HEK293 (cell line): ENCODE results near the gene S1PR4.

Experiments
- CTCF ChIA-PET: fragments of 350-600 bp; formaldehyde crosslinking; extraction: SDS; loops from one replicate; lab custom pipeline; 2021; ENCODE audit warnings: antibody characterized with exemption; lab: Yijun Ruan, JAX
- POLR2A ChIA-PET: fragments of 300-600 bp; formaldehyde crosslinking; extraction: SDS; loops from one replicate; lab custom pipeline; 2020; ENCODE audit warnings: antibody characterized with exemption, inconsistent platforms; lab: Yijun Ruan, JAX
- H3K27ac ChIP-seq: fragments of 200-500 bp; sonication (Bioruptor generic); 2 replicates; pipeline ENCODE4 v1.5.1; 2014; ENCODE audit warnings: low read depth, low read length, control low read depth, inconsistent platforms; ENCODE audit errors: extremely low read depth
- H3K36me3 ChIP-seq, 2 experiments: fragments of 200-500 bp in 1 of 2; sonication (Bioruptor generic) in 1 of 2; 1 replicate in 1 of 2; 2 replicates in 1 of 2; pipeline ENCODE4 v1.5.1; 2014 to 2017; ENCODE audit warnings: inconsistent platforms in 2 of 2, low read length in 2 of 2; ENCODE audit not compliant: control insufficient read depth in 2 of 2, insufficient read depth in 1 of 2
- H3K4me1 ChIP-seq: fragments of 200-500 bp; sonication (Bioruptor generic); 2 replicates; pipeline ENCODE4 v1.5.1; 2014; ENCODE audit warnings: mild to moderate bottlenecking, low read length, inconsistent platforms; ENCODE audit not compliant: control insufficient read depth, insufficient read depth
- H3K4me3 ChIP-seq: 2 replicates; pipeline ENCODE4 v1.5.1; 2011; ENCODE audit warnings: low read depth, mild to moderate bottlenecking, control low read depth, low read length, moderate library complexity
- H3K9me3 ChIP-seq: fragments of 200-500 bp; sonication (Bioruptor generic); 2 replicates; pipeline ENCODE4 v1.5.1; 2014; ENCODE audit warnings: low read depth, low read length, inconsistent platforms; ENCODE audit not compliant: control insufficient read depth, insufficient read depth
- EGR2 ChIP-seq: fragments of 450-650 bp; formaldehyde crosslinking; IDR thresholded peaks from 2 replicates; pipeline ENCODE4 v1.5.1; 2016; ENCODE audit warnings: low read depth, missing biosample characterization, missing genetic modification characterization
- MEIS1 ChIP-seq: sonication (generic); formaldehyde crosslinking; IDR thresholded peaks from 2 replicates; pipeline ENCODE4 v1.8.1; 2022; ENCODE audit warnings: missing genetic modification reagents, mild to moderate bottlenecking, borderline replicate concordance
- SP2 ChIP-seq: fragments of 450-650 bp; formaldehyde crosslinking; IDR thresholded peaks from 2 replicates; pipeline ENCODE4 v1.5.1; 2016; ENCODE audit warnings: missing biosample characterization, missing genetic modification characterization
- ZEB2 ChIP-seq: fragments of 450-650 bp; formaldehyde crosslinking; IDR thresholded peaks from 2 replicates; pipeline ENCODE4 v1.5.1; 2016; ENCODE audit warnings: missing biosample characterization, missing genetic modification characterization
- ZIC2 ChIP-seq: fragments of 450-650 bp; formaldehyde crosslinking; IDR thresholded peaks from 2 replicates; pipeline ENCODE4 v1.5.1; 2016; ENCODE audit warnings: missing biosample characterization, missing genetic modification characterization
- ZNF121 ChIP-seq: fragments of 450-650 bp; formaldehyde crosslinking; IDR thresholded peaks from 2 replicates; pipeline ENCODE4 v1.5.1; 2016; ENCODE audit warnings: missing biosample characterization, missing genetic modification characterization
- ZNF266 ChIP-seq: fragments of 450-650 bp; formaldehyde crosslinking; IDR thresholded peaks from 2 replicates; pipeline ENCODE4 v1.5.1; 2016; ENCODE audit warnings: missing biosample characterization, missing genetic modification characterization, low read depth
- ZNF324 ChIP-seq: fragments of 450-650 bp; formaldehyde crosslinking; IDR thresholded peaks from 2 replicates; pipeline ENCODE4 v1.5.1; 2016; ENCODE audit warnings: missing biosample characterization, missing genetic modification characterization
- ZNF433 ChIP-seq: fragments of 450-650 bp; formaldehyde crosslinking; IDR thresholded peaks from 2 replicates; pipeline ENCODE4 v1.5.1; 2016; ENCODE audit warnings: missing biosample characterization, missing genetic modification characterization, low read depth
- ZNF623 ChIP-seq: fragments of 450-650 bp; formaldehyde crosslinking; IDR thresholded peaks from 2 replicates; pipeline ENCODE4 v1.5.1; 2016; ENCODE audit warnings: missing biosample characterization, missing genetic modification characterization
- ZNF629 ChIP-seq: fragments of 450-650 bp; formaldehyde crosslinking; IDR thresholded peaks from 2 replicates; pipeline ENCODE4 v1.5.1; 2017; ENCODE audit warnings: missing biosample characterization, missing genetic modification characterization
- ZNF664 ChIP-seq: fragments of 450-650 bp; formaldehyde crosslinking; IDR thresholded peaks from 2 replicates; pipeline ENCODE4 v1.5.1; 2016; ENCODE audit warnings: missing biosample characterization, missing genetic modification characterization
- TF ChIP-seq, protein P1 (sequence below): fragments of 450-650 bp; formaldehyde crosslinking; IDR thresholded peaks from 2 replicates; pipeline ENCODE4 v1.5.1; 2016; ENCODE audit warnings: missing biosample characterization, missing genetic modification characterization
- TF ChIP-seq, protein P2 (sequence below): fragments of 450-650 bp; formaldehyde crosslinking; conservative IDR thresholded peaks from 2 replicates; pipeline ENCODE4 v1.5.1; 2016; ENCODE audit warnings: low read depth, missing biosample characterization, missing genetic modification characterization

Gene S1PR4

DNA sequence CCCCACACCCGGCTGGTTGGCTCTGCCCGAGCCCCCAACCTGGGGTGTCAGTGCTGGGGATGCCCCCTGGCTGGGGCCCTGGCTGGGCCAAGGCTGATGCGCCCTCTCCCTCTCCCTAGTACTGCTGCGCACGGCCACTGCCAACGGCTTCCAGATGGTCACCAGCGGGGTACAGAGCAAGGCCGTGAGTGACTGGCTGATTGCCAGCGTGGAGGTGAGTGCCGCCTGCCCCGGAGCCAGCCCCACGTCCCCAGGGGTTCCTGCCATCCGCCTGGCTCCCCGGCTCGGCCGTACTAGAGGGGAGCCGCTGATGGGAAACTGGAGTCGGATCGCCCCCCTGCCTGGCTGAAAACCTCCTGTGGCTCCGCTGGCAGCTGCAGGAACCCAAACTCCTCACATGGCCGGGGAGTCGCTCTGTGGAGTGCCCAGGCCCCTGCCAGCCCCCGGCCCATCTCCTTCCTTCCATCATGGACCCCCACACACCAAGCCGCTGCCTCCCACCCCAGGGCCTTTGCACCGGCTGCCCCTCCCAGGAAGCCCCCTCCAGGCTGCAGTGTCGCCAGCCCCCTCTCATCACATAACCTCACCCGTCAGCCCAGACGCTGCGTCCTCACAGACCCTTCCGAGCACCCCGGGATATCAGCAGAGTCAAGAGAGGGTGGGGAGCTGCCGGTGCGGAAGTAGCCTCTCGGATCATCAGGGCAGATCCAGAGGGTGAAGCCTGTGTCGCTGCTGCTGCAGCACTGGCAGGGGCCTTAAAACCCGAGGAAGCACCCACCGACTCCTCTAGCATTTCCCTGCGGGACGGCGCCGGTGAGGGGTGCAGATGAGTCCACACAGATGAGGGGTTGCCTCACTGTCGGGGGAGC, 17.7 kb downstream of the S1PR4 start:
- POLR2A ChIA-PET: no interaction called here
- no peak for TF ChIP-seq SP2 (tag by site-specific recombination)
- peak; percentile 90 for TF ChIP-seq ZNF623 (tag by site-specific recombination)
- peak; percentile 50; the same call in 1 of the 2 replicates for TF ChIP-seq ZIC2 (tag by site-specific recombination)
- TF ChIP-seq ZNF433 (tag by site-specific recombination): no peak
- TF ChIP-seq, all 188 proteins: peak for 2
- Histone ChIP-seq H3K4me1 (no peaks in the 10 kb centered on the region), H3K4me3 (no peak overlapping the region), H3K36me3 (peaks cover 0 to 56% of the 10 kb centered on the region in 2 experiments; a peak in 2 of 3 replicates), H3K27ac (no peak overlapping the region), H3K9me3 (no peaks in the 10 kb centered on the region)
- CTCF ChIA-PET: interaction anchor here (0.6 kb wide), 2 partner anchors 32 to 276 kb away, joined by 3 read pairs; no protein-coding TSS in a partner anchor

DNA sequence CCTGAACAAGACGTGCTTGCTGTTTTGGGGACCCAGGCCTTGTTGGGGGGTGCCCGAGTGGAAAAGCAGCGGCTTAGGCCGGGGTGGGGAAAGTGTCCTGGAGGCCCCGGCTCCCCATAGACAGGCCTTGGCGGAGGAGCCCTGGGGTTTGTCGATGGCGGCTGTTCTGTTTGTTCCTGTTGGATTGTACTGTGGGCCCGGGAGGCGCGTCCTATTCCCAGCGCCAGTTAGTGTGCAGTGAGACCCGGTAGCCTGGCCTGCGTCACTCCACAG, 18.3 kb downstream of the S1PR4 start:
- Histone ChIP-seq H3K27ac (no peak overlapping the region), H3K9me3 (no peaks in the 10 kb centered on the region), H3K36me3 (peaks cover 0 to 57% of the 10 kb centered on the region in 2 experiments; a peak in 2 of 3 replicates), H3K4me3 (no peak overlapping the region), H3K4me1 (no peaks in the 10 kb centered on the region)
- CTCF ChIA-PET: interaction anchor here (0.6 kb wide), 2 partner anchors 11 to 275 kb away, joined by 3 read pairs; no protein-coding TSS in a partner anchor
- POLR2A ChIA-PET: no interaction called here
- TF ChIP-seq ZNF629 (tag by site-specific recombination) (no peak), ZEB2 (tag by site-specific recombination) (no peak), ZNF266 (tag by site-specific recombination) (no peak), MEIS1 (CRISPR knock-in tag) (no peak), ZNF664 (no peak), ZNF324 (no peak)
- TF ChIP-seq, protein P1, sequence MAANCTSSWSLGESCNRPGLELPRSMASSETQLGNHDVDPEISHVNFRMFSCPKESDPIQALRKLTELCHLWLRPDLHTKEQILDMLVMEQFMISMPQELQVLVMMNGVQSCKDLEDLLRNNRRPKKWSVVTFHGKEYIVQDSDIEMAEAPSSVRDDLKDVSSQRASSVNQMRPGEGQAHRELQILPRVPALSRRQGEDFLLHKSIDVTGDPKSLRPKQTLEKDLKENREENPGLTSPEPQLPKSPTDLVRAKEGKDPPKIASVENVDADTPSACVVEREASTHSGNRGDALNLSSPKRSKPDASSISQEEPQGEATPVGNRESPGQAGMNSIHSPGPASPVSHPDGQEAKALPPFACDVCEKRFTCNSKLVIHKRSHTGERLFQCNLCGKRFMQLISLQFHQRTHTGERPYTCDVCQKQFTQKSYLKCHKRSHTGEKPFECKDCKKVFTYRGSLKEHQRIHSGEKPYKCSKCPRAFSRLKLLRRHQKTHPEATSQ (tag by site-specific recombination): no peak

DNA sequence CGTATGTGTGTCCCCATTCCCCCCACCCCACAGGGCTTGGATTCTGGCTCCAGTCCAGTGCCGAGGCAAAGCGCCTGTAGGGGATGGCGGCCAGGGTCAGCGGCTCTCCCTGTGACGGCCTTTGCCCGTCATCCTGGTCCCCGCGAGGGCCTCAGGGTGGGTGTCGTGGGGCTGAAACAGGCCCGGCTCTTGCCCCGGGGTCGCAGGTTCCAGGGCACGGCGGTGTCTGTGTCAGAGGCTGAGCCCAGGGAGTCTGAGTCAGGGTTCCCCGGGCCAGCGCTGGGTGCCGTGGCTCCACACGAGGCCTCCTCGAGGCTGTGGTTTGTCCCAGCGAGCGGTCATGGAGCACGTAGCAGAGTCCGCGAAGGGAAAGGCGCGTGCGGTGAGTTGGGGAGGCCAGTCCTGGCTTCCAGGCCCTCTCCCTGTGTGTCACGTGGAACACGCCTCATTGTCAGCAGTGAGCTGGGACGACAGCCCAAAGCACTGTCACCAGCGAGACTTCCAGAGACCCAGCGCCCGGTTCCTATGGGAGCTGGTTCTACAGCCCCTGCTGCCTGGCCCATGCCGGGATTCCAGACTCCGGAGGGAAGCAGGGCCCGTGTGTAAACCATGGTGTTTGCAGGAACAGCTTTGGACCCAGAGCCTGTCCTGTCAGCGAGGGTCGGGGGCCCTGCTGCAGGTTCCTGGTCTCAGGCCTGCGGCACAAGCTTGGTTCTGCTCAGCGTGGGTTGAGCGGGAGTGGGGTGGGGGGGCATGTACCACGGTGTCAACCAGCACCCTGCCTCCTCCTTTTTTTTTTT, 20.5 kb downstream of the S1PR4 start:
- no peaks in the 10 kb centered on the region for H3K9me3 ChIP-seq
- ChIA-PET POLR2A (no interaction called here), CTCF (no interaction called here)
- H3K4me3 ChIP-seq: no peak overlapping the region
- H3K36me3 ChIP-seq: peaks cover 0 to 68% of the 10 kb centered on the region in 2 experiments; a peak in 2 of 3 replicates
- TF ChIP-seq EGR2 (tag by site-specific recombination) (no peak), SP2 (tag by site-specific recombination) (0 out of 2 replicates have a peak, but pooled peaks have one; percentile 1)
- H3K4me1 ChIP-seq: no peaks in the 10 kb centered on the region
- H3K27ac ChIP-seq: no peak overlapping the region

DNA sequence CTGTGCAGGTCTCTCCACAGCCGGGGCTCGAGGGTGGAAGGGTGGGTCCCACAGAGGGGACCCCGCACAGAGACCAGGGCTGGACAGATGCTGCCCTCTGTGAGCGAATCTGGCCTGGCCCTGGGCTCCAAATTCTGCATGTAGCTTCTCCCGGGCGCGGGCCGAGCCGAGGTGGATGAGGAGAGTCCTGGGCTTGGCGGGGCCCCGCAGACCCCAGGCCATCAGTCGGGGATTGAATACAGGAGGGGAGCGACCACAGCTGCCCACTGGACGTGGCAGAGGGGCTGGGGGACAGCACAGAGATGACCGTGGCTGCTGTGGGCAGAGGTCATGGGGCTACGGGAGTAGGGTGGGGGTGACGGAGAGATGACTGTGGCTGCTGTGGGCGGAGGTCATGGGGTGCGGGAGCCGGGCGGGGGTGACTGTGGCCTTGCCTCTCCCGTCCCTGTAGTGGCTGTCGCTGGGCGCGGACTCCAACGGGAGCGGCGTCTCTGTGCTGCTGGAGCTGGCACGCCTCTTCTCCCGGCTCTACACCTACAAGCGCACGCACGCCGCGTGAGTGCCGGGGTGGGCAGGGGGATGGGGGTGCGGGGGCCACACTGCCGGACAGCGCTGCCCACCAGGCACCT, 22.6 kb downstream of the S1PR4 start:
- Histone ChIP-seq H3K4me1 (no peaks in the 10 kb centered on the region), H3K27ac (no peak overlapping the region), H3K36me3 (peaks cover 0 to 70% of the 10 kb centered on the region in 2 experiments; a peak in 2 of 3 replicates)
- POLR2A ChIA-PET: no interaction called here
- TF ChIP-seq, protein P2, sequence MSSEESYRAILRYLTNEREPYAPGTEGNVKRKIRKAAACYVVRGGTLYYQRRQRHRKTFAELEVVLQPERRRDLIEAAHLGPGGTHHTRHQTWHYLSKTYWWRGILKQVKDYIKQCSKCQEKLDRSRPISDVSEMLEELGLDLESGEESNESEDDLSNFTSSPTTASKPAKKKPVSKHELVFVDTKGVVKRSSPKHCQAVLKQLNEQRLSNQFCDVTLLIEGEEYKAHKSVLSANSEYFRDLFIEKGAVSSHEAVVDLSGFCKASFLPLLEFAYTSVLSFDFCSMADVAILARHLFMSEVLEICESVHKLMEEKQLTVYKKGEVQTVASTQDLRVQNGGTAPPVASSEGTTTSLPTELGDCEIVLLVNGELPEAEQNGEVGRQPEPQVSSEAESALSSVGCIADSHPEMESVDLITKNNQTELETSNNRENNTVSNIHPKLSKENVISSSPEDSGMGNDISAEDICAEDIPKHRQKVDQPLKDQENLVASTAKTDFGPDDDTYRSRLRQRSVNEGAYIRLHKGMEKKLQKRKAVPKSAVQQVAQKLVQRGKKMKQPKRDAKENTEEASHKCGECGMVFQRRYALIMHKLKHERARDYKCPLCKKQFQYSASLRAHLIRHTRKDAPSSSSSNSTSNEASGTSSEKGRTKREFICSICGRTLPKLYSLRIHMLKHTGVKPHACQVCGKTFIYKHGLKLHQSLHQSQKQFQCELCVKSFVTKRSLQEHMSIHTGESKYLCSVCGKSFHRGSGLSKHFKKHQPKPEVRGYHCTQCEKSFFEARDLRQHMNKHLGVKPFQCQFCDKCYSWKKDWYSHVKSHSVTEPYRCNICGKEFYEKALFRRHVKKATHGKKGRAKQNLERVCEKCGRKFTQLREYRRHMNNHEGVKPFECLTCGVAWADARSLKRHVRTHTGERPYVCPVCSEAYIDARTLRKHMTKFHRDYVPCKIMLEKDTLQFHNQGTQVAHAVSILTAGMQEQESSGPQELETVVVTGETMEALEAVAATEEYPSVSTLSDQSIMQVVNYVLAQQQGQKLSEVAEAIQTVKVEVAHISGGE (tag by site-specific recombination): no peak
- TF ChIP-seq ZNF121 (tag by site-specific recombination): no peak
- TF ChIP-seq, all 188 proteins: peak for 0
- CTCF ChIA-PET: no interaction called here
- Histone ChIP-seq H3K9me3 (no peaks in the 10 kb centered on the region), H3K4me3 (no peak overlapping the region)
